Ovary (tissue), 9 donors: ENCODE data around the gene AHRR. TPM values are rescaled to one million over a fixed set of nuclear protein-coding genes. Genes with fewer than 3 reads are reported as not detected.

Experiments used
- DNase-seq, 5 donors: peaks; one replicate each; pipeline ENCODE4 v3.0.0-alpha.2; 2019 to 2020
- H3K27ac ChIP-seq, 2 donors: fragments of 200-600 bp; one replicate each; pipeline versions ENCODE4 v1.5.1 to v1.8.0; 2019 to 2022
- H3K27me3 ChIP-seq: fragments of 200-600 bp; one replicate; pipeline ENCODE4 v1.8.0; 2022
- H3K36me3 ChIP-seq: fragments of 200-600 bp; sonication (generic); one replicate; pipeline ENCODE4 v1.5.1; 2019
- H3K4me1 ChIP-seq: one replicate; pipeline ENCODE4 v1.8.1; 2013; ENCODE audit warnings: mild to moderate bottlenecking, moderate library complexity; ENCODE audit not compliant: insufficient read depth
- H3K4me3 ChIP-seq: fragments of 200-600 bp; sonication (generic); one replicate; pipeline ENCODE4 v1.5.1; 2017
- H3K9me3 ChIP-seq, 2 donors: fragments of 200-600 bp in 1 of 2; sonication (generic) in 1 of 2; one replicate each; pipeline versions ENCODE4 v1.5.1 to v1.8.1; 2013 to 2019; ENCODE audit warnings: mild to moderate bottlenecking in 1 of 2, moderate library complexity in 1 of 2
- EP300 ChIP-seq: sonication (generic); formaldehyde crosslinking; IDR thresholded peaks from one replicate; pipeline ENCODE4 v1.6.1; 2017; ENCODE audit warnings: antibody characterized with exemption
- POLR2A ChIP-seq: fragments of 450-650 bp; IDR thresholded peaks from one replicate; pipeline ENCODE4 v1.6.1; 2017; ENCODE audit warnings: antibody characterized with exemption, mild to moderate bottlenecking, moderate library complexity
- WGBS, 3 donors: extraction: QIAGEN DNeasy Blood & Tissue Kit in 1 of 3; methylation state at CpG; one replicate each; pipeline versions ENCODE4 v1.1.5 to v1.1.7; 2013 to 2017; 5-methylcytosine and 5-hydroxymethylcytosine counted together
- intact Hi-C, 4 donors: fragments of 100-400 bp; cut with DNase I; formaldehyde crosslinking; loops; one replicate each; pipeline versions ENCODE4 v1.11.0 to v1.15.1; 2022 to 2023
- polyA plus RNA-seq, 2 donors: library from polyadenylated mRNA; stranded (reverse); fragments of 200-250 nt in 1 of 2; fragments of 350-450 nt in 1 of 2; fragmentation: Illumina TruSeq in 1 of 2; extraction: RNeasy Lipid Tissue Mini Kit (QIAGEN cat#74804) in 1 of 2; gene quantifications; one replicate each; pipeline ENCODE4 v1.2.3, GENCODE V29; 2013 to 2014
- total RNA-seq, 7 donors: library from RNA; depleted of rRNA in 2 of 7; stranded (reverse); fragments of >200 nt in 2 of 7; fragmentation: NEBNext Ultra II Directional in 3 of 7; extraction: Animal tissue kit (Norgen Biotek cat#: 25700) in 3 of 7; gene quantifications; one replicate each; pipeline versions ENCODE4 v1.1.0 to v1.2.4, GENCODE V29; 2016 to 2023
- TF ChIP-seq, protein P1 (sequence below), 3 donors: fragments of 450-650 bp in 2 of 3; fragments of 200-600 bp in 1 of 3; IDR thresholded peaks; one replicate each; pipeline versions ENCODE4 v1.5.1 to v1.8.0; 2016 to 2022; ENCODE audit warnings: antibody characterized with exemption in 3 of 3, mild to moderate bottlenecking in 1 of 3
- donor health status: DM: no; HTN: no; CAD: no; lungs with moderate emphysema.
- donor health status: DM: no; HTN: no; CAD: no.
- donor health status: Bipolar disorder and iron deficiency.
- donor health status: DM: yes; HTN: yes; CAD: no.
- donor health status: DM: no; HTN: no; CAD: no.
- donor health status: DM: yes; HTN: yes; CAD: no.

The AHRR gene
- total and polyA plus RNA-seq, 9 donors, result 0.72 to 14.9 (median 2.0) TPM

DNA sequence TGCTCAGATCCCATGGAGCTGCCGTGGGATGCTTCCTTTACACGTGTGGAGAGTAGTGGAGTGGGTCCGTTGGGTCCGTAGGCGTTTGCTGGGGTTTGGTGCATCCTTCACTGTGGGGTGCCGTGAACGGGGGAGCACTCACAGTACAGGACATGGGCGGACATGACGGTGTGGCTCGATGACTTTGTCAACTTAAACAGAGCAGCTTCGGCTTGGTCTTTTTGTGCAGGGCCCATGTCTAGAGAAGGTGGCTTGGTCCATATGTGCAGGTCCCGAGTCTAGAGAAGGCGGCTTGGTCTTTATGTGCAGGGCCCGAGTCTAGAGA lies 95.1 kb downstream of the AHRR start:
- WGBS, 3 donors, result 95 to 96% (median 96%) methylated on average over 14 of the region's 14 CpGs
- intact Hi-C loops, result no loop called here
- Histone ChIP-seq H3K36me3 (no peaks in the 10 kb centered on the region), H3K4me3 (no peak overlapping the region), H3K9me3 (no peaks in the 10 kb centered on the region), H3K27ac (no peak overlapping the region), H3K27me3 (no peaks in the 10 kb centered on the region), H3K4me1 (peaks cover 2% of the 10 kb centered on the region)
- DNase-seq, result peak in 1 of 5 donors; percentile 27
- TF ChIP-seq EP300 (no peak), POLR2A (no peak)
- TF ChIP-seq, protein P1, sequence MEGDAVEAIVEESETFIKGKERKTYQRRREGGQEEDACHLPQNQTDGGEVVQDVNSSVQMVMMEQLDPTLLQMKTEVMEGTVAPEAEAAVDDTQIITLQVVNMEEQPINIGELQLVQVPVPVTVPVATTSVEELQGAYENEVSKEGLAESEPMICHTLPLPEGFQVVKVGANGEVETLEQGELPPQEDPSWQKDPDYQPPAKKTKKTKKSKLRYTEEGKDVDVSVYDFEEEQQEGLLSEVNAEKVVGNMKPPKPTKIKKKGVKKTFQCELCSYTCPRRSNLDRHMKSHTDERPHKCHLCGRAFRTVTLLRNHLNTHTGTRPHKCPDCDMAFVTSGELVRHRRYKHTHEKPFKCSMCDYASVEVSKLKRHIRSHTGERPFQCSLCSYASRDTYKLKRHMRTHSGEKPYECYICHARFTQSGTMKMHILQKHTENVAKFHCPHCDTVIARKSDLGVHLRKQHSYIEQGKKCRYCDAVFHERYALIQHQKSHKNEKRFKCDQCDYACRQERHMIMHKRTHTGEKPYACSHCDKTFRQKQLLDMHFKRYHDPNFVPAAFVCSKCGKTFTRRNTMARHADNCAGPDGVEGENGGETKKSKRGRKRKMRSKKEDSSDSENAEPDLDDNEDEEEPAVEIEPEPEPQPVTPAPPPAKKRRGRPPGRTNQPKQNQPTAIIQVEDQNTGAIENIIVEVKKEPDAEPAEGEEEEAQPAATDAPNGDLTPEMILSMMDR (IDR thresholded peaks at IDR 0.05), result no peak

GRCh38 chr5:417301-418161 lies 96.0 kb downstream of the AHRR start:
- intact Hi-C loops, result no loop called here
- Histone ChIP-seq H3K36me3 (no peaks in the 10 kb centered on the region), H3K27ac (no peak overlapping the region), H3K9me3 (no peaks in the 10 kb centered on the region), H3K4me1 (peaks cover 2% of the 10 kb centered on the region), H3K4me3 (no peak overlapping the region), H3K27me3 (no peaks in the 10 kb centered on the region)
- no peak for TF ChIP-seq EP300
- TF ChIP-seq, protein P1 (IDR thresholded peaks at IDR 0.05), result no peak
- WGBS, 3 donors, result 85 to 87% (median 86%) methylated on average over 14 of the region's 14 CpGs
- peak in 1 of 5 donors; percentile 7 for DNase-seq

GRCh38 chr5:418162-419121 lies 96.9 kb downstream of the AHRR start:
- Histone ChIP-seq H3K36me3 (no peaks in the 10 kb centered on the region), H3K27ac (no peak overlapping the region), H3K27me3 (no peaks in the 10 kb centered on the region), H3K4me3 (no peak overlapping the region), H3K9me3 (no peaks in the 10 kb centered on the region), H3K4me1 (peaks cover 2% of the 10 kb centered on the region)
- TF ChIP-seq POLR2A (no peak), EP300 (no peak)
- TF ChIP-seq, protein P1 (IDR thresholded peaks at IDR 0.05), result no peak
- DNase-seq, result no peak
- intact Hi-C loops, result no loop called here
- 75 to 78% (median 77%) methylated on average over 17 to 18 of the region's 18 CpGs for WGBS, 3 donors

DNA sequence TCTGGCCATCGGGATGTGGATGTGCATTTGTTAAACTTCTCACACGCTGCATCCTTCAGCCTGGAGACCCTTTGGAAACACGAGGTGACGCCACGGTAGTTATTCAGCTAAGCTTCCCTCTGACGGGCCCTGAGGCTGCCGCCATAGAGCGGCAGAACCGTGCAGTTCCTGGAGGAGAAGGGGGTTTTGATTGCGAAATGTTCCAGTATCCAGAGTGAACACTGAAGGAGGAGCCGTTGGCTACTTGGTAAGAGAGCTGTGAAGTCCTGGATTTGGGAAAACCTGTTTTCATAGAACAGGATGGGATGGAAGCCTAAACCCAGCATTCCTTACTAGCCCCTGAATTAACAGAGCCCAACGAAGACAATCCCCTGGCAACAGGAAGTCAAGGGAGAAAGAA lies 98.5 kb downstream of the AHRR start:
- TF ChIP-seq EP300 (no peak), POLR2A (no peak)
- TF ChIP-seq, protein P1 (IDR thresholded peaks at IDR 0.05), result no peak
- peak in 1 of 5 donors; percentile 3 for DNase-seq

More for the DNA sequence above, 98.5 kb downstream of the AHRR start:
- H3K4me1 ChIP-seq, result peaks cover 2% of the 10 kb centered on the region
- no peaks in the 10 kb centered on the region for H3K36me3 ChIP-seq
- no peaks in the 10 kb centered on the region for H3K27me3 ChIP-seq
- H3K27ac ChIP-seq, result no peak overlapping the region
- 78 to 81% (median 81%) methylated on average over 12 of the region's 12 CpGs for WGBS, 3 donors
- no peak overlapping the region for H3K4me3 ChIP-seq
- intact Hi-C loops, result no loop called here
- no peaks in the 10 kb centered on the region for H3K9me3 ChIP-seq
